ENCODE results near the gene SERPIND1.

SERPIND1 gene

GRCh38 chr22:20793748-20794649 lies 20.1 kb downstream of the SERPIND1 start:
- no peak for DNase-seq

GRCh38 chr22:20794650-20795413 lies 20.9 kb downstream of the SERPIND1 start:
- DNase-seq = peak; percentile 32

- DNase-seq = no peak
Measured at GRCh38 chr22:20796731-20797130, 22.8 kb downstream of the SERPIND1 start.

GRCh38 chr22:20798218-20798617 lies 24.3 kb downstream of the SERPIND1 start:
- no peak for DNase-seq

GRCh38 chr22:20798974-20799373 lies 25.1 kb downstream of the SERPIND1 start:
- DNase-seq = no peak

- no peak for DNase-seq
Measured at GRCh38 chr22:20799449-20799848, 25.5 kb downstream of the SERPIND1 start.

GRCh38 chr22:20802452-20802851 lies 28.5 kb downstream of the SERPIND1 start:
- DNase-seq = no peak

GRCh38 chr22:20802922-20803553 lies 29.1 kb downstream of the SERPIND1 start:
- DNase-seq = no peak

- DNase-seq = peak; percentile 78
Measured at GRCh38 chr22:20803696-20804324, 29.9 kb downstream of the SERPIND1 start.

GRCh38 chr22:20804650-20805049 lies 30.7 kb downstream of the SERPIND1 start:
- no peak for DNase-seq

- no peak for DNase-seq
Measured at GRCh38 chr22:20805972-20806471, 32.1 kb downstream of the SERPIND1 start.

- DNase-seq = no peak
Measured at GRCh38 chr22:20807315-20807752, 33.4 kb downstream of the SERPIND1 start.

GRCh38 chr22:20808844-20809243 lies 34.9 kb downstream of the SERPIND1 start:
- DNase-seq = no peak

- no peak for DNase-seq
Measured at GRCh38 chr22:20809538-20810185, 35.7 kb downstream of the SERPIND1 start.

- DNase-seq = no peak
Measured at GRCh38 chr22:20810645-20811044, 36.7 kb downstream of the SERPIND1 start.

- DNase-seq = no peak
Measured at GRCh38 chr22:20811171-20811570, 37.3 kb downstream of the SERPIND1 start.

- DNase-seq = no peak
Measured at GRCh38 chr22:20811971-20812660, 38.2 kb downstream of the SERPIND1 start.

- no peak for DNase-seq
Measured at GRCh38 chr22:20813056-20813455, 39.1 kb downstream of the SERPIND1 start.

GRCh38 chr22:20814221-20814808 lies 40.4 kb downstream of the SERPIND1 start:
- DNase-seq = no peak

GRCh38 chr22:20815477-20816050 lies 41.7 kb downstream of the SERPIND1 start:
- no peak for DNase-seq

- no peak for DNase-seq
Measured at GRCh38 chr22:20816559-20816958, 42.6 kb downstream of the SERPIND1 start.

All from hematopoietic multipotent progenitor cell treated with erythropoietin and hydrocortisone succinate and interleukin-3 and kit ligand, for 4 days (in vitro differentiated cells).